ENCODE results near the gene TNNI2. TPM values are rescaled to one million over a fixed set of nuclear protein-coding genes. Genes with fewer than 3 reads are reported as not detected.

TNNI2 gene
- not detected in 2 replicates for total RNA-seq

GRCh38 chr11:1838426-1839144 lies at the start of gene TNNI2:
TNNI2 (plus strand) TSS chr11:1838981; CDS start chr11:1839697, 716 bp downstream.

DNA sequence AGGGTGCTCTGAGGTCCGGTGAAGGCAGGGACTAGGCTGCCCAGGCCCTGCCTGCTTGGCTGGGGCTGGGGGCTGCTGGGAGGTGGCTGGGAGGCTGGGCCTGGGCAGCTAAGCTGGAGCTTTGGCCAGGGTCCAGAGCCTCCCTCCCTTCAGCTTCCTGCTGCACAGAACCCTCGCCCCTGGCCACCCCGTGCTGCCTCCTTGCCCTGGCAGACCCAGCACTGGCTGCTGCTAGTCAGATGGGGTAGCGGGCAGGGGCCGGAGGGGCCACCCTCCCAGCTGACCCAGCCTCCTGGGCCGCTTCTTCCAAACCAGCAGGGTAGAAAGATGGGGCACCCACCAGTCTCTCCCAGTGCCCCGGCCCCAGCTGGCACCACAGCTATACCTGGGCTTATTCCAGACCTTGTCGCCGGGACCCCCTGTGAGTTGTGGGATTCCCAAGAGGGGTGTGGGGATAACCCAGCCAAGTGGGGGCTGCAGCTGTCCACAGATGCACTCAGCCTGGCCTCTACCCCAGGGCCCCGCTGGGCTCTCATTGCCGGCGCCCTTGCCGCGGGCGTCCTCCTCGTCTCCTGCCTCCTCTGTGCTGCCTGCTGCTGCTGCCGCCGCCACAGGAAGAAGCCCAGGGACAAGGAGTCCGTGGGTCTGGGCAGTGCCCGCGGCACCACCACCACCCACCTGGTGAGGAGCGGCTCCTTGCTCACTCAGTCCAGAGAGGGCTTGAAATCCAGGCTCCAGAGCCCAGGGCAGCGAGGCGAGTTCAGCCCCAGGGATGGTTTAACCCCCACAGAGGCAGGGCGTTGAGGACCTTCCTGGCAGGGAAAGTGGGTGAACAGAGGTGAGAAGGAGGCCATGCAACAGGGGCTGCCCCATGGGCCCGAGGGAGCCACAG lies 3.8 kb upstream of the TNNI2 start, which contains the start of gene SYT8:
TSS of gene SYT8 (plus strand) at position 212 of the 892 bp plus-strand sequence. CDS start at position 328, 116 bp downstream.

DNA sequence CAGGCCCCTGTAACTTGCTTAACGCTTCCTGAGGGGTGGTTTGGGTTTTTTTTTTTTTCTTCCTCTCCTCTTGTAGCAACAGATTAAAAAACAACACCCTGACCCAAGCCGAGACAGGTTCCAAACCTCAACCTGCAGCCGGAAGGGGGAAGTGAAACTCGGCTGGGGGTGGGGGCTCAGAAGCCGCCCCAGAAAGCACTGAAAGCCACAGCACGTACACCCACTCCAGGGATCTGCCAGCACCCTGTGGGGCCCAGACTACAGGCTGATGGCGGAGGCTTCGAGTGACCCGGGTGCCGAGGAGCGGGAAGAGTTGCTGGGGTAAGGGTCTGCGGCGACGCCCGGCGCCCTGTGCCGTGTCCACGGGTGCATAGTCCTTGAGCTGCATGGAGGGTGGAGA lies 14.1 kb downstream of the TNNI2 start, which contains the start of gene LSP1:
TSS of gene LSP1 (plus strand) at position 208 of the 400 bp plus-strand sequence. CDS start at position 269, 61 bp downstream.

Other genes with a start within 250 kb of the TNNI2 start
- not detected in 2 replicates for gene KRTAP5-2, start 240.7 kb upstream of the TNNI2 start, total RNA-seq
- gene KRTAP5-3, start 230.5 kb upstream of the TNNI2 start, total RNA-seq, result not detected in 2 replicates
- gene KRTAP5-4, start 216.8 kb upstream of the TNNI2 start, total RNA-seq, result not detected in 2 replicates
- not detected in 2 replicates for gene KRTAP5-5, start 209.2 kb upstream of the TNNI2 start, total RNA-seq
- 0.26 and 0.65 TPM in 2 replicates for gene KRTAP5-6, start 141.8 kb upstream of the TNNI2 start, total RNA-seq
- gene IFITM10, start 88.4 kb upstream of the TNNI2 start, total RNA-seq, result 0.52 and 0.98 TPM in 2 replicates
- gene CTSD, start 75.1 kb upstream of the TNNI2 start, total RNA-seq, result 209 and 595 TPM in 2 replicates
- gene SYT8, start 4.0 kb upstream of the TNNI2 start, total RNA-seq, result 0.11 TPM in 1 of 2 replicates, not detected in the other
- 0.11 TPM in 1 of 2 replicates, not detected in the other for gene LSP1, start 14.1 kb downstream of the TNNI2 start, total RNA-seq
- gene PRR33, start 52.9 kb downstream of the TNNI2 start, total RNA-seq, result not detected in 2 replicates
- gene TNNT3, start 80.7 kb downstream of the TNNI2 start, total RNA-seq, result not detected in 2 replicates
- gene MRPL23, start 108.4 kb downstream of the TNNI2 start, total RNA-seq, result 4.1 and 65.3 TPM in 2 replicates
- gene H19, start 158.9 kb downstream of the TNNI2 start, total RNA-seq, result 11.3 and 128 TPM in 2 replicates

Data from dermis lymphatic vessel endothelial cell (primary cell).